Progenitor cell of endocrine pancreas (in vitro differentiated cells): ENCODE measurements around the gene MACROD2. TPM values are rescaled to one million over a fixed set of nuclear protein-coding genes. Genes with fewer than 3 reads are reported as not detected.
"Not testable (repeated sequence)": the region's sequence is repeated elsewhere in the genome, so short reads cannot be mapped to it uniquely, and the experiment has no call there.

ENCODE experiments used
- DNase-seq: peaks from one replicate; pipeline ENCODE4 v3.0.0; 2021; ENCODE audit warnings: low spot score; ENCODE audit not compliant: unreplicated experiment
- H3K27ac Mint-ChIP-seq: 2 replicates; pipeline ENCODE4 v1.8.0; 2021; ENCODE audit warnings: mild to moderate bottlenecking, moderate library complexity, mixed read lengths
- H3K27me3 Mint-ChIP-seq: 2 replicates; pipeline ENCODE4 v1.8.0; 2021; ENCODE audit warnings: mixed read lengths
- H3K36me3 Mint-ChIP-seq: 2 replicates; pipeline ENCODE4 v1.8.0; 2022; ENCODE audit warnings: mixed read lengths; ENCODE audit not compliant: insufficient read depth
- H3K4me1 Mint-ChIP-seq: 2 replicates; pipeline ENCODE4 v1.8.0; 2021; ENCODE audit warnings: low read depth, mixed read lengths
- H3K4me3 Mint-ChIP-seq: 2 replicates; pipeline ENCODE4 v1.8.0; 2021; ENCODE audit warnings: low read depth, mild to moderate bottlenecking, moderate library complexity, mixed read lengths
- H3K9me3 Mint-ChIP-seq: 2 replicates; pipeline ENCODE4 v1.8.0; 2021; ENCODE audit warnings: low read depth, mixed read lengths
- total RNA-seq: library from RNA; stranded (reverse); gene quantifications from 2 replicates; pipeline ENCODE4 v1.2.1, GENCODE V29; 2021
- TF ChIP-seq, protein P1 (sequence below): fragments of 200-600 bp; sonication (generic); IDR thresholded peaks from one replicate; pipeline ENCODE4 v1.5.0; 2021; ENCODE audit warnings: antibody characterized with exemption, mild to moderate bottlenecking; ENCODE audit not compliant: unreplicated experiment

The MACROD2 gene
- total RNA-seq, 1 donor from 2014 or later: 7.6 TPM

GRCh38 chr20:15370370-15370769 is 1375.1 kb downstream of the MACROD2 start:
- Mint-ChIP-seq H3K27ac (no peak overlapping the region), H3K36me3 (no peaks in the 10 kb centered on the region), H3K27me3 (no peaks in the 10 kb centered on the region), H3K9me3 (no peaks in the 10 kb centered on the region), H3K4me1 (peaks cover 3% of the 10 kb centered on the region), H3K4me3 (no peak overlapping the region)
- DNase-seq: no peak
- TF ChIP-seq, protein P1, sequence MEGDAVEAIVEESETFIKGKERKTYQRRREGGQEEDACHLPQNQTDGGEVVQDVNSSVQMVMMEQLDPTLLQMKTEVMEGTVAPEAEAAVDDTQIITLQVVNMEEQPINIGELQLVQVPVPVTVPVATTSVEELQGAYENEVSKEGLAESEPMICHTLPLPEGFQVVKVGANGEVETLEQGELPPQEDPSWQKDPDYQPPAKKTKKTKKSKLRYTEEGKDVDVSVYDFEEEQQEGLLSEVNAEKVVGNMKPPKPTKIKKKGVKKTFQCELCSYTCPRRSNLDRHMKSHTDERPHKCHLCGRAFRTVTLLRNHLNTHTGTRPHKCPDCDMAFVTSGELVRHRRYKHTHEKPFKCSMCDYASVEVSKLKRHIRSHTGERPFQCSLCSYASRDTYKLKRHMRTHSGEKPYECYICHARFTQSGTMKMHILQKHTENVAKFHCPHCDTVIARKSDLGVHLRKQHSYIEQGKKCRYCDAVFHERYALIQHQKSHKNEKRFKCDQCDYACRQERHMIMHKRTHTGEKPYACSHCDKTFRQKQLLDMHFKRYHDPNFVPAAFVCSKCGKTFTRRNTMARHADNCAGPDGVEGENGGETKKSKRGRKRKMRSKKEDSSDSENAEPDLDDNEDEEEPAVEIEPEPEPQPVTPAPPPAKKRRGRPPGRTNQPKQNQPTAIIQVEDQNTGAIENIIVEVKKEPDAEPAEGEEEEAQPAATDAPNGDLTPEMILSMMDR: no peak

- Mint-ChIP-seq H3K4me1 (peaks cover 4% of the 10 kb centered on the region), H3K27ac (no peak overlapping the region), H3K36me3 (no peaks in the 10 kb centered on the region), H3K4me3 (no peak overlapping the region), H3K27me3 (no peaks in the 10 kb centered on the region), H3K9me3 (peaks cover 4% of the 10 kb centered on the region)
- TF ChIP-seq, protein P1: no peak
- DNase-seq: no peak
Measured at GRCh38 chr20:15374682-15375081, 1379.4 kb downstream of the MACROD2 start.

DNA sequence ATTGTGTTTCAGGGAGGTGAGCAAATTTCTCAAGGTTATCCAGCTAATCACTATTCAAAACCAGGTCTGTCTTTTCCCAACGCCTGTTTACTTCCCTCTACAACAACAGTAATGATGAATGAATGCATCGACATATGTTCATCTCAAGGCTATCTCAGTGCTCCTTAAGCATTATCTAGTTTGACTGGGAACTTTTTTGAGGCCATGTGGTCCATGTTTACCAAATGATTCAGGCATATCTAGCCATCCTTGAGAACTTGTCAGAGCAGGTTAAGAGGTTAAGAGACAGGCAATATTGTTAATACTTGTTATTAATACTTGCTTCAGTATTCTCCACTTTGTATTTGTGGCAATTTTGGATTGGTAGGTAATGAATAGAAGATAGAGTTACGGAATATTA is 1380.5 kb downstream of the MACROD2 start:
- no peak overlapping the region for H3K4me3 Mint-ChIP-seq
- no peaks in the 10 kb centered on the region for H3K27me3 Mint-ChIP-seq
- TF ChIP-seq, protein P1: no peak
- no peak for DNase-seq
- peaks cover 7% of the 10 kb centered on the region for H3K9me3 Mint-ChIP-seq
- no peak overlapping the region for H3K27ac Mint-ChIP-seq
- H3K4me1 Mint-ChIP-seq: peaks cover 4% of the 10 kb centered on the region
- H3K36me3 Mint-ChIP-seq: no peaks in the 10 kb centered on the region

DNA sequence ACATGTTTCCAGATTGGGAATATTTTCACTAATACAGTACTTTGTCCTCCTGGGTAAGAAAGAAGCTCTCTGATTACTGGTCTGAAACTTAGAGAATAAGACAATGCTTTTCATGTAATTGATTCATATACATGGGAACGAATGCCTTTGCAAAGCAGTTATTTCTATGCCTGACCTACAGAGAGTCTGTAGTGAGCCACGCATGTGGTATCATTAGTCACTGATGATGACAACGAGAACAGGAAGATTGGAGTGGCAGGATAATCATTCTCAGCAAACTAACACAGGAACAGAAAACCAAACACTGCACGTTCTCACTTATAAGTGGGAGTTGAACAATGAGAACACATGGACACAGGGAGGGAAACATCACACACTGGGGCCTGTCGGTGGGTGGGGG is 1382.3 kb downstream of the MACROD2 start:
- not testable (repeated sequence) for H3K36me3 Mint-ChIP-seq, H3K4me1 Mint-ChIP-seq, DNase-seq, H3K27me3 Mint-ChIP-seq, H3K9me3 Mint-ChIP-seq, H3K4me3 Mint-ChIP-seq, H3K27ac Mint-ChIP-seq

DNA sequence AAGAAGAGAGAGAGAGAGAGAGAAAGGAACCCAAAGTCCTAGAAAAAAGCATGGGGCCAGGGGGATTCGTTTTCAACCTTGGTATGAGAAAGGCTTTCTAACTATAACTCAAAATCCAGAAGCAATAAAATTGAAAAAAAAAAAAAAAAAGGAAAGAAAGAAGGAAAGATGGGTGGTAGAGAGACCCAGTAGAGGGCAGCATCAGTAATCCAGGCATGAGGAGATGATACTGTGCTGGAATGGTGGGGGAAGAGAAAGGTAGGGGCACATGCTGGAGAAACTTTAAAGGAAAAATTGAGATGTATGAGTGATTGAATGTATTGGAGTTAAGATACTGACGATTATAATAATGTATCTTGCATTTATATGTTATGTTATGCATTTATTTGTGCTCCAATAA is 1382.8 kb downstream of the MACROD2 start:
- peaks cover 4% of the 10 kb centered on the region for H3K4me1 Mint-ChIP-seq
- peaks cover 3% of the 10 kb centered on the region for H3K27me3 Mint-ChIP-seq
- H3K9me3 Mint-ChIP-seq: peaks cover 7% of the 10 kb centered on the region
- no peak overlapping the region for H3K27ac Mint-ChIP-seq
- DNase-seq: no peak
- TF ChIP-seq, protein P1: no peak
- H3K4me3 Mint-ChIP-seq: no peak overlapping the region
- H3K36me3 Mint-ChIP-seq: no peaks in the 10 kb centered on the region

- DNase-seq: no peak
- Mint-ChIP-seq H3K36me3 (no peaks in the 10 kb centered on the region), H3K4me3 (no peak overlapping the region), H3K27me3 (peaks cover 3% of the 10 kb centered on the region), H3K27ac (no peak overlapping the region), H3K4me1 (peaks cover 4% of the 10 kb centered on the region), H3K9me3 (peaks cover 7% of the 10 kb centered on the region)
- TF ChIP-seq, protein P1: no peak
Measured at GRCh38 chr20:15379681-15380296, 1384.5 kb downstream of the MACROD2 start.
